Skin epidermis (tissue), 12 donors: ENCODE results near the gene RALGAPA2.

Experiments
- H3K27ac ChIP-seq, 21 experiments: fragments of 200-600 bp; sonication (generic) in 11 of 21; one replicate each; pipeline ENCODE4 v1.5.0; 2020; ENCODE audit warnings: mild to moderate bottlenecking in 3 of 21, inconsistent platforms in 2 of 21, moderate library complexity in 2 of 21
- H3K4me3 ChIP-seq, 7 experiments: fragments of 200-600 bp; sonication (generic) in 2 of 7; one replicate each; pipeline ENCODE4 v1.5.0; 2020; ENCODE audit warnings: inconsistent platforms in 2 of 7, mild to moderate bottlenecking in 2 of 7, moderate library complexity in 1 of 7

The RALGAPA2 gene

GRCh38 chr20:20603339-20603990 lies 109.0 kb downstream of the RALGAPA2 start:
- Histone ChIP-seq H3K27ac (peak overlapping the region in 1 of 21 experiments; percentile 59), H3K4me3 (no peak overlapping the region)

DNA sequence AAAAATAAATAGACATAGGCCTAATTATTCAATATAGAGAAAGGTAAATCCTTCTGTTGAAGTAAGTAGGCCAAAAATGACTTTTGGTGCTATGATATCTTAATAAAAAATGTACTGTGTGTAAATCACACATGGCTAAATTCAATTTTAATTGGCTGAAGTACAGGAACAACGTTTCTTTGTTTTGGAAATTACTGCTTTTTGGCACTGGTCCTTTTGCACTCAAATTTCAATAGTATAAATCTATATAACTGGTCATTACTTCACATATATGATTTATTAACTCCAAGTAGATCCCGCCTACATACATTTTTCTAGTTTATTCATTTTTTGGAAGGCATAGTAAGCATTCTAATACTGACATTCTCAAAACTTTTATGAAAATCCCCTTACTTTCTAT lies 114.5 kb downstream of the RALGAPA2 start:
- no peak overlapping the region for H3K4me3 ChIP-seq
- no peak overlapping the region for H3K27ac ChIP-seq

- no peak overlapping the region for H3K27ac ChIP-seq
- H3K4me3 ChIP-seq = no peak overlapping the region
These were observed 118.3 kb downstream of the RALGAPA2 start for GRCh38 chr20:20594171-20594530.

GRCh38 chr20:20593447-20594170 lies 118.8 kb downstream of the RALGAPA2 start:
- no peak overlapping the region for H3K4me3 ChIP-seq
- H3K27ac ChIP-seq = no peak overlapping the region

- no peak overlapping the region for H3K27ac ChIP-seq
- H3K4me3 ChIP-seq = no peak overlapping the region
These were observed 127.3 kb downstream of the RALGAPA2 start for GRCh38 chr20:20585146-20585545.

GRCh38 chr20:20582734-20583133 lies 129.7 kb downstream of the RALGAPA2 start:
- Histone ChIP-seq H3K4me3 (no peak overlapping the region), H3K27ac (no peak overlapping the region)

DNA sequence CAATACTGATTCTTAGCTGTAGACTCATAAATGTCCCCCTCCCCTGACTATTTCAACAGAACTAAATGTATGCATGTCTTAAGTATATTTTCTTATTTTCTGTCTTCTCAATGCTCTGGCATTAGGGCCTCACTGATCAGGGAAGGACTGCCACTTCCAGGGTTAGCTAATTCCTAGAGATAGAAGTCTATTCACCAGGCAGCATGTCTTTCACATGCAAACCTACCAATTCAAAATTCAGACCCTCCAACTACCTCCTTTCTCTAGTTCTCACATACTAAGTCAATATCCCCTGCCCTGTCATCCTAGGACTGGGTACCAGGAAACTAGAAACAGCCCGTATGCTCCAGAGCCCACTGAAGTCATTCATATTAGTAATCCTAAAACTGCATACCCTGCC lies 132.3 kb downstream of the RALGAPA2 start:
- Histone ChIP-seq H3K27ac (no peak overlapping the region), H3K4me3 (no peak overlapping the region)

DNA sequence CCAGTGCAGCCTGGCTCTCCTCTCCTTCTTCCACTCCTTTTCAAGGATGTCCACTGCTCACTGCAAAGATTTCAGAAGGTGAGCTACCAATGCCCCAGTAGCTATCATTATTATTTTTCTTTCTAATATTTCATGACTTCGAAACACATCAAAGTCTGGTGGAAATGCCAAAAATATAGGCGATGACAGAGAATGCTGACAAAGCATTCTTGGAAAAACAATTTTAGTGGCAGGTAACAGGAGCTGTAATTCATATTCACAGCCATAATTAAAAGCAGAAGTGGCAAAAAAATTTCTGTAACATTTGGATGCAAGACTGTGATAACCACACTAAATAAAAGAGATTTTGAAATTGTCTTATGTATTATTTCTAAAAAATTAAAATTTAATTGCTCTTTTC lies 133.6 kb downstream of the RALGAPA2 start:
- Histone ChIP-seq H3K27ac (no peak overlapping the region), H3K4me3 (no peak overlapping the region)

- Histone ChIP-seq H3K27ac (no peak overlapping the region), H3K4me3 (no peak overlapping the region)
These were observed 138.6 kb downstream of the RALGAPA2 start for GRCh38 chr20:20573797-20574196.

GRCh38 chr20:20571068-20571780 lies 141.2 kb downstream of the RALGAPA2 start:
- Histone ChIP-seq H3K4me3 (no peak overlapping the region), H3K27ac (no peak overlapping the region)

DNA sequence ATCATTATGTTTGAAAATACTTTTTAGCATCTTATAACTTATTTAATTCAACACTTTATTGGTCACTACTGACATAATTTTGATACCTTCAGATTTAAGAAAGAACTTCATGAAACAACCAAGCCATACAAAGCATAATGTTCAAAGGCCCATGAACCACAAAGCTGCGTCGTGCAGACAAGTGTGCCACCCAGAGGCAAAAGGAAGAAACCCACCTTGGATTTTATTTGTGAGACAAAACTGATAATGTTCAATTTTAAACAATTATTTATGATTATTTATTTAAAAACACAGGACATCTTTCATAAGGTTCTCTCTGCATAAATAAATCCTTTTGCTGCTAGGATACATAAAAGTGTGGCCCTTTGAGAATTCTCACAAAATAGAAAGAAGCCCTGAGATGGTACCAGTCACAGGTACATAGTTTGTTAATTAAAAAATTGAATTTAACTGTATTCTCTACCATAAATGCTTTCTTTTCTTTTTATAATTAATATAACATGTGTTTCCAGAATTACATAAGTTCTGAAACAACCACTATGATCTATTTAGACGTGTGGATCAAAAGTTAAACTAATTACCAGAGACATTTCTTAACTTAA lies 143.7 kb downstream of the RALGAPA2 start:
- H3K27ac ChIP-seq = no peak overlapping the region

GRCh38 chr20:20567712-20568111 lies 144.7 kb downstream of the RALGAPA2 start:
- no peak overlapping the region for H3K27ac ChIP-seq
- H3K4me3 ChIP-seq = no peak overlapping the region

More for the DNA sequence above, 143.7 kb downstream of the RALGAPA2 start:
- no peak overlapping the region for H3K4me3 ChIP-seq

DNA sequence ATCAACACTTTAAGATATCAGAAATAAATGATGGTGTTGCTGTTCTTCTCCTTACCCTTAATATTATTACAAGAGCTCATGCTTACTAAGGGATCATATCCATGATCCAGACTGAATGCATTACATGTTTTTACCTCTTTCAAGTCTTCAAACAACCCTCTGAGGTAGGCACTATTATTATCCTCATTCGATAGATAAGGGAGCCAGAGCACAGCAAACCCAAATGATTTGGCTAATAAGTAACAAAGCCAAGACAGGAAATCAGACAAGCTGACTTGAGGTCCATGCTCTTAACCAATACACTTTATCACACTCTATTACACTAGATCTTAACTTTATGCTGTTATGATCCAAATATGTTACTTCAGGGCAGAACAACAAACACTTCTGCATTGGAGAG lies 145.9 kb downstream of the RALGAPA2 start:
- Histone ChIP-seq H3K27ac (no peak overlapping the region), H3K4me3 (no peak overlapping the region)

GRCh38 chr20:20564279-20564678 lies 148.2 kb downstream of the RALGAPA2 start:
- no peak overlapping the region for H3K4me3 ChIP-seq
- no peak overlapping the region for H3K27ac ChIP-seq

GRCh38 chr20:20562507-20562906 lies 149.9 kb downstream of the RALGAPA2 start:
- Histone ChIP-seq H3K4me3 (no peak overlapping the region), H3K27ac (no peak overlapping the region)

DNA sequence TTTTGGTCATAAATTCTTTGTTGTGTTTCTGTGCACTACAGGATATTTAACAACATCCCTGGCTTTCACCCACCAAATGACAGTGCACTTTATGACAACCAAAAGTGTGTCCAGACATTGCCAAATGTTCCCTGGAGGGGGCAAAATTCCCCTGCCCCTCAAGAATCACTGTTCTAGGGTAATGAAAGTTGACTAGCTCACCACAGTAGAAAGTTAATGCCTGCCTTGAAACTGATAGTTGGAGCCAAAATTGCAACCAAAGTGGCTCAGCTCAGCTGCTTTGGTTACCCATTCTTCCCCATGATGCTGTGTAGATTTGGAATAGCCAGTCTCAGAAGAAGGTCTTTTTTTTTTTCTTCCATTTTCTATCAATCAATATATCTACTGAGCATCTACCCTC lies 150.6 kb downstream of the RALGAPA2 start:
- no peak overlapping the region for H3K4me3 ChIP-seq
- H3K27ac ChIP-seq = no peak overlapping the region

DNA sequence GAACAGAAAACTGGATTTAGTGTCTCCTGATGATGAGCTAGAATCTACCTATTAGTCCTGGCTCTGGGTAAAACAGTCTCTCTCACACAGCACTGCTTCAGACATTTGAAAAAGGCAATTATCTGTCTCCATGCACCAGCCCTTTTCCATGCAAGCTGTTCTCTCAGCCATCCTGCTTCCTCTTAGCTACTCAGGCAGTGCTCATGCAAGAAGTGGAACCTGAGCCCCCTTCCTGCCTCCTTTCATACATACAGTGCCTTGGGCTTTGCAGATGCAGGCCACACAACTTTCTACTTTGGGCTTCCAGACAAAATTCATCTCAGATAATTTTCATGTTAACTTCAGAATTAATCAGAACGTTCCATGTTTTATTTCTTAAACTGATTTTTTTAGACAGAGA lies 151.3 kb downstream of the RALGAPA2 start:
- no peak overlapping the region for H3K27ac ChIP-seq
- no peak overlapping the region for H3K4me3 ChIP-seq

- Histone ChIP-seq H3K4me3 (no peak overlapping the region), H3K27ac (no peak overlapping the region)
These were observed 155.0 kb downstream of the RALGAPA2 start for GRCh38 chr20:20557406-20557805.

DNA sequence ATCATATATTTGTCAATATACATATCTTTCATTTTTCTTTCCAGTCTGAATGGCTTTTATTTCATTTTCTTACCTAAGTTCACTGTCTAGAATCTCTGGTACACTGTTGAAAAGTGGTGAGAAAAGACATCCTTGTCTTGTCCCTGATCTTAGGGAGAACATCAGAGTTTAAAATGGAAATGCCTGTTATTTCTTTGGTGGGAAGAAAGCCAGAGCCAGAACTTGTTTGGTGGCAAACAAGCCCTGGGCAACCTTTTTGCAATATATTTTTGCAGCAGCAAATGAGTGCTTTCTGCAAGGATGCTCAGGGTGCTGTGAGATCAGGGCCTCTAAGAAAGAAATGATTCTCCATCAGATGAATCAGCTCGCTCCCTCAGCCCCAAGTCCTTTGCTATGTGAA lies 156.6 kb downstream of the RALGAPA2 start:
- Histone ChIP-seq H3K27ac (no peak overlapping the region), H3K4me3 (no peak overlapping the region)

DNA sequence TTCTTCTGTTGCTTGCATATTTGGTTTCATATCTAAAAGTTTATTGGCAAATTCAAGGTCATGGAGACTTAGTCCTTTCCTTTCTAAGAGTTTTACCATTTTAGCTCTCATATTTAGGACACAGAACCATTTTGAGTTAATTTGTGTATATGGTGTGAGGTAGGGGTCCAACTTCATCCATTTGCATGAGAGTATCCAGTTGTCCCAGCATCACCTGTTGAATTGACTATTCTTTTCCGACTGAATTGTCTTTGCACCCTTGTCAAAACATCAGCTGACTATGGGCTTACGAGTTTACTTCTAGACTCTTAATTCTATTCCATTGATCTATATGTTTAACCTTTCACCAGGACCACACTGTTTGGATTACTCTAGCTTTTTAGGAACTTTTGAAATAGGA lies 157.5 kb downstream of the RALGAPA2 start:
- no peak overlapping the region for H3K27ac ChIP-seq
- no peak overlapping the region for H3K4me3 ChIP-seq

DNA sequence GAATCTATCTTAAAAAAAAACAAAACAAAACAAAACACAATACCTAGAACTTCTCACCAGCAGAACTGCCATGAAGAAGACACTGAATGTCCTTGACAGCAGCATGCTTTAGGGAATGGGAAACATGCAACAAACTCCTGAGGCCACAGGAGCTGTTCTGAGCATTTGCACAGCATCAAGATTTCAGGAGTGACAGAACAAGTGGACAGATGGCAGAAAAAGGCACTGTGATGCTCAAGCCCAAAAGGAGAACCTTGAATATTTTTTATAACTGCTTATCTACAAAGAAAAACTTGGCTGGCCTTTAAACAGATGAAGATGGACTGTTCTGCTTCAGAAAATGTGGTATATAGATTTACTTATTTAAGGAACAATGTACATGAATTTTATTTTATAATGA lies 158.9 kb downstream of the RALGAPA2 start:
- Histone ChIP-seq H3K4me3 (no peak overlapping the region), H3K27ac (no peak overlapping the region)
